ENCODE data around the gene EXOC4.

The EXOC4 gene

DNA sequence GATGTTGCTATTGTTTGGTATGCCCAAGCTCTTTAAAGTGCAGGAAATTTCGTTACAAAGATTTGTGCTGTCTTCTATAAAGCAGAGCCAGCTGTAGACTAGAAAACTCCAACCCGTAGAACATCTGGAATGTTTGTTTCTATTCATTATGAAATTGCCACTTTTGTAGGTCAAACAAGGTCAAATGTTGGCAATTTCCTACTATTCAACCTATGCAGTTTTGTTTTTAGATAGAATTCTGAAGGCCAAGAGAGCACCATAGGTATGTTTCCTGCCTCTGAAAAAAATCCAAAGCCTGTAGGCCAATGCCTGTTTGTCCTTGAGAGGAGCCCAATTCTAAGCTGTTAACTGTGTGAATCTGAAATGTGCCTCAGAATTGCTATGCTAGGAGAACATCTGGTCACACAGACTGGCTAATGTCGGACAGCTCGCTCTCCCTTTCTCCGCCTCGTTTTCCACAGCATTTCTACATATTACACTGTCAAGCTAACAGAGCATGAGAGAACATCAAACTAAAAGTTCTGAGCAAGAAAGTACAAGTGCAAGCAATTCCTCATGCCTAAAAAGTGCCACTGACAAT is 607.1 kb downstream of the EXOC4 start:
- Histone ChIP-seq H3K9me3 (ENCODE audit: control insufficient read depth, insufficient read depth, low read length) (no peaks in the 10 kb centered on the region), H3K9ac (ENCODE audit: low read depth, low read length) (no peak overlapping the region), H3K4me1 (ENCODE audit: insufficient read depth, low read length) (0 out of 2 replicates have a peak, but pooled peaks cover 6% of the 10 kb centered on the region), H3K36me3 (ENCODE audit: insufficient read depth, low read length) (no peaks in the 10 kb centered on the region)

DNA sequence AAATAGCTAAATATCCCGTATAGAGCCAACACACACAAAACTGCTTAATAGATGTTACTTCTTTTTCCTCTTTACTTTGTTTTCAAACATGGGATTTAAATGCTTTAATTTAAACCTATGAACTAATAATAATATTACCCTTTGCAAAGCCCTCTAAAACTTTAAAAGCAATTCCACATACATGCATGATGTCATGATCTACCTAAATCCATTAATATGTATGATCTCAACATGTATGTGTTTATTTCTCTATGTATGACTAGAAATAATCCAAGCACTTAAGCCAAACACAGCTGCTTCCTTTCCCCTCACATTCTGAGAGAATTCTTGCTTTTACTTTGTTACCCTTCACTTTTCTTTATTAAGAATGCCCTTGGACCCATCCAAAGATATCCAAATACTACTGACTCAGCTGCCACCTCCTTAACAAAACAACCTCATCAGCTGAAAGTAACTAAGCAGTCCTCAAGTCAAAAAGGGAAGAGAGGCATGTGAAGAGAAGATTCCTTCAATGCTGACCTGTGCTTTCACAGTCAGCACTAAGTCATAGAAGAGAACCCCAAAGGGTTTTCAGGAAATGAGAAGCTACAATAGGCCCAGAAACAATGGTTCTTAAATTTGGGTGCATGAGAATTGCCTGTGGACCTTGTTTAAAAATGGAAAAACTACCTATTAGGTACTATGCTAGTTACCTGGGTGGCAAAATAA is 607.9 kb downstream of the EXOC4 start:
- H3K36me3 ChIP-seq (ENCODE audit: insufficient read depth, low read length) = no peaks in the 10 kb centered on the region
- H3K9ac ChIP-seq (ENCODE audit: low read depth, low read length) = no peak overlapping the region
- H3K4me1 ChIP-seq (ENCODE audit: insufficient read depth, low read length) = 0 out of 2 replicates have a peak, but pooled peaks cover 6% of the 10 kb centered on the region
- no peaks in the 10 kb centered on the region for H3K9me3 ChIP-seq (ENCODE audit: control insufficient read depth, insufficient read depth, low read length)

DNA sequence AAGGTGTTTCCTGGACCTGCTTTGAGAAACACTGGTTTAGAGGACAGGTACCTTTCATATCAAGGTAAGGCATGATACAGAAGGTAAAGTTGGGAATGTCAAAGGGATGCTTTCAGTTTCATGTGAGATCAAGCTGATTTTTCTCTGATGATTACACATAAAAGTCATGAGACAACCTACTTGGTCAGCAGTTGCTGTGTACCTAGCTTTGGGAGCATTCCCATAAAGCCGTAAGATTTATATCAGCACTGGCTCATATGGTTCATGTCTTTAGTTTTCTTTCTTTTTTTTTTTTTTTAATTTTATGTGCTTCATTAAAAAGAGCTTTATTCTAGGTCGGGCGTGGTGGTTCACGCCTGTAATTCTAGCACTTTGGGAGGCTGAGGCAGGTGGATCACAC is 609.0 kb downstream of the EXOC4 start:
- Histone ChIP-seq H3K36me3 (ENCODE audit: insufficient read depth, low read length) (no peaks in the 10 kb centered on the region), H3K9me3 (ENCODE audit: control insufficient read depth, insufficient read depth, low read length) (no peaks in the 10 kb centered on the region), H3K9ac (ENCODE audit: low read depth, low read length) (no peak overlapping the region), H3K4me1 (ENCODE audit: insufficient read depth, low read length) (0 out of 2 replicates have a peak, but pooled peaks cover 6% of the 10 kb centered on the region)

DNA sequence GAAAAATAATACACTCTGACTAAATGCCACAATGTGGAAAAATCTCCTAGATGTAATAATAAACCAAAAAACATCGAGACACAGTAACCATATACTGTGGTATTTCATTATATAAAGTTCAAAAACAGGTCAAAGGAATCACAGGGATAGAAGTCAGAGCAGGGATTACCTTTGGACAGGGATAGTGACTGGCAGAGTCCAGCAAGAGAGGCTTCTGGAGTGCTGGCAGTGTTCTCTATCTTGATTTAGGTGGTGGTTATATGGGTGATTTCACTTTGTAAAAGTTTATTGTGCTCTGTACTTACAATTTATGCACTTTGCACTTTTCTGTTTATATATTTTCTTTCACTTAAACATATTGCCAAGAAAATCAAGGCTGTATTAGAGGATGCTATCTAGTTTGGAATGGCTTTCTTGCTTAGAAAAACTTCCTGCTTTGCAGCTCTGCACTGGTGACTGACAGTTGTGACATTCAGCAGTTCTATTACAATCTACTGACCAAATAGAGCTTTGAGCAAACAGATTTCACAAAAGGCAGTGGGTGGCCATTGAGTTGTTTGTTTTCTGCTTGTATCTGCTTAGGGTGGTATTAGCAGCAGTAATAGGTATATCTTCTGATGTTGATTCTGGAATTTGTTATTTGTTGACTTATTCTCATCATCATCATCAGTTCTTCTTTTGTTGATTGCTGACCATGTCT is 610.6 kb downstream of the EXOC4 start:
- Histone ChIP-seq H3K4me1 (ENCODE audit: insufficient read depth, low read length) (0 out of 2 replicates have a peak, but pooled peaks cover 6% of the 10 kb centered on the region), H3K9me3 (ENCODE audit: control insufficient read depth, insufficient read depth, low read length) (no peaks in the 10 kb centered on the region), H3K9ac (ENCODE audit: low read depth, low read length) (no peak overlapping the region), H3K36me3 (ENCODE audit: insufficient read depth, low read length) (no peaks in the 10 kb centered on the region)

DNA sequence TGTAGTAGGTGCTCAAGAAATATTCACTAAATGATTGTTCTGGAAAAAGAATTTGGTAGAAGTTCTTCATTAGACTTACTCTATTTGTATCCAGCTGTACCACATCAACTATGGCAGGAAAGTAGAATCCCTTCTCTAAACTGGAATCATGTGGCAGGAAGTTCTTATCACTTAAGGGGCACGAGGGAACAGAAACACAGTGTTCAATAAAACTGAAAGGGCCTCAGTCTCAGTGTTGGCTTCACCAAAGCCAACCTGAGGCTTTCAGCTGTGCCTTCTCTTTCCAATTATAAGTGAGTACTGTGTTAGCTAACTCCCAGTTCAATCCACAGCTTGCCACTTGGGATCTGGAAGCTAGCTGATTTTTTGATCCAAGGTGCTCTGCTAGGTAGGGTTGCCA is 616.7 kb downstream of the EXOC4 start:
- H3K9me3 ChIP-seq (ENCODE audit: control insufficient read depth, insufficient read depth, low read length) = no peaks in the 10 kb centered on the region
- H3K36me3 ChIP-seq (ENCODE audit: insufficient read depth, low read length) = no peaks in the 10 kb centered on the region
- no peak overlapping the region for H3K9ac ChIP-seq (ENCODE audit: low read depth, low read length)
- no peaks in the 10 kb centered on the region for H3K4me1 ChIP-seq (ENCODE audit: insufficient read depth, low read length)

DNA sequence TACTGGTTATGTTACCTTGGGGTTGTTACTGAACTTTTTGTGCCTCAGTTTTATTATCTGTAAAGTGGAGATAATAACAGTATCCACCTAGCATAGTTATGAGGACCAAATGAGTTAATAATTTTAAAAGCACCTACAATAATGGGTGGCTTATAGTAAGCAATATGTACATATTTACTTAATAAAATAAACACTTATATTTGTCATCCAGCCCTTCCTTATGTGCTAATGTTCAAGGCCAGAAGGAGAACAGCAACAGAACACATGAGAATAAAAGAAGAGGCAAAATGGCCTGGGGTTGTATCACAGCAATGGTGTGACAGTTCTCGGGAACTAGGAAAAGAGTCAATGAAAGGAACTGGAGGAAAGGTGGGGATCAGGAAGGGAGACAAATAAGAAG is 618.9 kb downstream of the EXOC4 start:
- Histone ChIP-seq H3K9me3 (ENCODE audit: control insufficient read depth, insufficient read depth, low read length) (no peaks in the 10 kb centered on the region), H3K9ac (ENCODE audit: low read depth, low read length) (no peak overlapping the region), H3K4me1 (ENCODE audit: insufficient read depth, low read length) (no peaks in the 10 kb centered on the region), H3K36me3 (ENCODE audit: insufficient read depth, low read length) (no peaks in the 10 kb centered on the region)

DNA sequence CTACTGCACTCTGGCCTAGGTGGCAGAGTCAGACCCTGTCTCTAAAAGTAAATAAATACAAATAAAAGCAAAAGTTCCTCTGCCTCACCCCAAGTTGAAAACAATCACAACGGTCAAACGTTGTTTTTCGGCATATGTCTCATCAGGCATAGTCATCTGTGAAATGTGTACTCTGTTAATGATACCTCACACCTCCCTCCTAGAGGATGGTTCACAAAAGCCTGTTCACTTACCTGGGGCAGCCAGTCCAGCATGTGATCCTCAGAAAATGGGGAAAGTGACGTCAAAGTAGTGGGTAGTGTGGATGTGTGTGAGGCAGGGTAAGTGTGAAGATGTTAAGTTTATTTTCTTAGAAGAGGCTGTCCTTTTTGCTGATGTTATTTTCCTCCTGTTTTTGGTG is 620.3 kb downstream of the EXOC4 start:
- Histone ChIP-seq H3K36me3 (ENCODE audit: insufficient read depth, low read length) (no peaks in the 10 kb centered on the region), H3K9ac (ENCODE audit: low read depth, low read length) (no peak overlapping the region), H3K9me3 (ENCODE audit: control insufficient read depth, insufficient read depth, low read length) (no peaks in the 10 kb centered on the region)

DNA sequence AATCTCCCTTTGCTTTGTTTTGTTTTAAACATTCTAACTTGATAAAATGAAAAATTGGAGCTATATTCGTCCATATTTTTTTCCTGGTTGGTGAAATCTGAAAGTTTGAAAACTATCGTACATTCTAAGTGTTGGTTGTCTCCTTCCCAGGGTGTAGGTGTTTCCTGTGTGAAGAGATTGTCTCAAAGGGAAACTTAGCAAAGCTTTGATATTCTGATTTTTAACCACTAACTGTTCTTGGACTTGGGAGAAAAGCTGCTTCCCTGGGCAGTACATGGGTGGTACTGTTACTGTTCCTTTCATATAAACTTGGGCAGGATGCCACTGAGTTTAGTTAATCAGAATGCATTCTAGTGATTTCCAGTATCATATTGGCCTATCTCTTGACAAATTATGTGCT is 620.8 kb downstream of the EXOC4 start:
- Histone ChIP-seq H3K36me3 (ENCODE audit: insufficient read depth, low read length) (no peaks in the 10 kb centered on the region), H3K9me3 (ENCODE audit: control insufficient read depth, insufficient read depth, low read length) (no peaks in the 10 kb centered on the region), H3K9ac (ENCODE audit: low read depth, low read length) (no peak overlapping the region), H3K4me1 (ENCODE audit: insufficient read depth, low read length) (no peaks in the 10 kb centered on the region)

More for the DNA sequence above, 620.3 kb downstream of the EXOC4 start:
- no peaks in the 10 kb centered on the region for H3K4me1 ChIP-seq (ENCODE audit: insufficient read depth, low read length)

DNA sequence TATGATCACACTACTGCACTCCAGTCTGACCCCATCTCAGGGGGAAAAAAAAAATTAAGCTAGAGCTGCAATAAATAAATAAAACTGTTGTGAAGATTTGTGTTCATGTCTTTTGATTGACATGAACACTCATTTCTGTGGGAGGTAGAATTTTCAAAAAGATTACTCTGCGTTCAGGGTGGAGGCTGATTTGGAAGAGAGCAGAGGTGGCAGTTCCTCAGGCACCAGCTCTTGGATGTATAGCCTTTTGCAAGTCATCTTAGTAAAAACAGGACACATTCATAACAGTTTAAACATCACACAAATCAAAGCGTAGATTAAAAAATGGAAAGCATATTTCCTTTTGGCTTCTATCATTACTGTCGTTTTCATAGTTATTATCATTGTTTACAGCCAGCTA is 630.7 kb downstream of the EXOC4 start:
- H3K4me1 ChIP-seq (ENCODE audit: insufficient read depth, low read length) = no peaks in the 10 kb centered on the region
- no peak overlapping the region for H3K9ac ChIP-seq (ENCODE audit: low read depth, low read length)
- H3K36me3 ChIP-seq (ENCODE audit: insufficient read depth, low read length) = no peaks in the 10 kb centered on the region
- no peaks in the 10 kb centered on the region for H3K9me3 ChIP-seq (ENCODE audit: control insufficient read depth, insufficient read depth, low read length)

DNA sequence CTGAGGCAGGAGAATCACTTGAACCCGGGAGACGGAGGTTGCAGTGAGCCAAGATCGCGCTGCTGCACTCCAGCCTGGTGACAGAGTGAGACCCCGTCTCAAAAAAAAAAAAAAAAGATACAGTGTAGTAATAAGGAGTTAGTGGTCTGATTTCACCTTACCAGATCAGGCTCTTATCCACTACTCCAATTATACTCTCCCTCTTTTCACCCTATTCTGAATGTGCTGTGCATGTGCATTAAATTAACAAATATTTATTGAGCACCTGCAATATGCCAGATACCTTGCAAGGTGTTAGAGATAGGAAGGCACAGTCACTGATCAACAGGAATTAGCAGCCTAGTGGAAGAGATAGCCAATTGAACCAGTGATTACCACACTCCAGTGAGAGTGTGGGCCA is 632.3 kb downstream of the EXOC4 start:
- Histone ChIP-seq H3K9ac (ENCODE audit: low read depth, low read length) (no peak overlapping the region), H3K9me3 (ENCODE audit: control insufficient read depth, insufficient read depth, low read length) (no peaks in the 10 kb centered on the region), H3K4me1 (ENCODE audit: insufficient read depth, low read length) (no peaks in the 10 kb centered on the region), H3K36me3 (ENCODE audit: insufficient read depth, low read length) (no peaks in the 10 kb centered on the region)

DNA sequence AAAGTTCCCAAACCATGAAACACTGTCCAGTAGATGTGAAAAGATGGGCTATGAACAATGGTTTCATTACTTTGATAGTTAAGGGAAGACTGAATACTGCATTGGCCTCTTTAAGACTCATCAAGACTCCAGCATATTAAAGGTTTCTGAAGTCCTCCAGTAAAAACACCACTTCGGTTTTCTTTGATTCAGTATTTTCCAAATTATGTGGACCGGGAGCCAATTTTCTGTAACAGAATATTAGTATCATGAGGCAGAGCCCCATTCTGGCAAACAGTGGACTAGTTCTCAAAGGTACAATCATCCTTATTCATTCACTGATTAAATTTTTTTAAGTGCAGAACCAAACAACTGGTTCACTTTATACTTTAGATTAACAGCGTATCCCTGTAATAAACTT is 633.2 kb downstream of the EXOC4 start:
- no peaks in the 10 kb centered on the region for H3K9me3 ChIP-seq (ENCODE audit: control insufficient read depth, insufficient read depth, low read length)
- H3K36me3 ChIP-seq (ENCODE audit: insufficient read depth, low read length) = no peaks in the 10 kb centered on the region
- no peaks in the 10 kb centered on the region for H3K4me1 ChIP-seq (ENCODE audit: insufficient read depth, low read length)
- no peak overlapping the region for H3K9ac ChIP-seq (ENCODE audit: low read depth, low read length)

DNA sequence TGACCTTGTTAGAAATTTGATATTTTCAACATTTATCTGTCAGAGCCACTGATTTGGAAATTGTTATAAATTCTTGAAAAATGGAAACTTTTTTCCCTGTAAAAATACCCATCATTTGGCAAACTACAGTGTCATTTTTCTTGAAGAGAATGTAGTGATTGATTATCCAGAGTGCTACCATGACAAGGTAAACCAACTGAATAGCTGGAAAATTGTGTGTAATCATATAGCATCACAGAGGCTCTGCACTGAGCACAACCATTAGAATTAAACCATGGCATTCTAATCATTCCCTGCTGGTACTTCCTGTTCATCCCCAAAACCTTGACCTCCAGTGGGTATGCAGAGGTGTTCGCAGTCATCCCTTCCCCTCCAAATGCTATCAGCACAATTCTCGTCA is 633.9 kb downstream of the EXOC4 start:
- Histone ChIP-seq H3K9me3 (ENCODE audit: control insufficient read depth, insufficient read depth, low read length) (no peaks in the 10 kb centered on the region), H3K36me3 (ENCODE audit: insufficient read depth, low read length) (no peaks in the 10 kb centered on the region), H3K9ac (ENCODE audit: low read depth, low read length) (no peak overlapping the region), H3K4me1 (ENCODE audit: insufficient read depth, low read length) (no peaks in the 10 kb centered on the region)

DNA sequence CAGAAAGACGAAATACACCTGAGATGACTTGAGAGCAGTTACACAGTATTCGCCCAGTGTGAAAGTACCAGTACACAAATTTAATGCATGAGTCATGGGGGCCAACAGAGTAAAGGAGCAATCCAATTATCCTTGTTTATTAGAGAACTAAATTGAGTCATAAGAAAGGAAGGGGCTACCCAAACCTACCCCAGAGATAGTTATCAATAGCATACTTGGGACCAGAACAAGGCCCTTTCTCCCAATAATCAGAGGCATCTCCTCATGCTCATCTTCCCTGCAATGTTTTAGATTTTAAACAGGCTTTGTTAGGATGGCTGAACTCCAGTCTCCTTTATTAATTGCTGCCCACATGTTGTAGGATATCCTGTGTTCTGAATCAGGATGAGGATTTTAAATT is 634.6 kb downstream of the EXOC4 start:
- no peaks in the 10 kb centered on the region for H3K4me1 ChIP-seq (ENCODE audit: insufficient read depth, low read length)
- no peak overlapping the region for H3K9ac ChIP-seq (ENCODE audit: low read depth, low read length)
- no peaks in the 10 kb centered on the region for H3K36me3 ChIP-seq (ENCODE audit: insufficient read depth, low read length)
- H3K9me3 ChIP-seq (ENCODE audit: control insufficient read depth, insufficient read depth, low read length) = no peaks in the 10 kb centered on the region

DNA sequence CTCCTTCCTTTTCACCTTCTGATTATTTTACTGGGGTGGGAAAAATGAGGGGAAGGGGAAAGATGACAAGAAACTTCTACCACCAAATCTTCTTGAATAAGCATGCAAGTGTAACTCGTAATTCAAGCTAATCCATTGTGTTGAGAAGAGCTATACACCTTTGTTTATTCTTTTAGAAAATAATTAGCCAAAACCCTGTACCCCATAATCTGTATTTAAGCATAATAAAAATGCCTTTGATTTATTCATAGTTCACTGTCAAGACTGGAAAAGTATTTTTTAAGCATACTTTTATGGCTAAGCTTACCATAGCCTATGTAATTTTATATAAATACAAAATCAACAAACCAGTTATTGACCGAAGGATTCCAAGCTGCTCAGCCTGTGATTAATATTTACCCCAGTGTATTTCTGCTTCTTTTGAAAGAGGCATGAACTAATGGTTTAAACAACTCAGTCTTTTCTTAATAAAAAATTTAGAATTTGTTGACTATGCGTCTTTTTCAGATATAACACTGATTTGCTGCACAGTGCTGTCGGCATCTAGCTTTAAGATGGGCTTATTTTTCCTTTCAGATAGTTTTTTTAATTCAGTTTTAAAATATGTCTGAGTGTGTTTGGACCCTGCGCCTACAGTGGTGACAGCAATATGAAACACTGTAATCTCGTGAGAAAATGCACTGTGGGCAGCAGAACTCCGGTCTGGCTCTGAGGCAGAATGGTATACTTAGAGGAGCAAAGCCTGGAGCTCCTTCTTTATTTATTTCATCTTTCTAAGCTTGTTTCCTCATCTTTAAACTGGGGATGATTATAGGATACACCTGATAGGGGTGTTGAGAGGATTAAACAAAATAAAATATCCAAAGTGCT is 635.4 kb downstream of the EXOC4 start:
- Histone ChIP-seq H3K36me3 (ENCODE audit: insufficient read depth, low read length) (no peaks in the 10 kb centered on the region), H3K4me1 (ENCODE audit: insufficient read depth, low read length) (no peaks in the 10 kb centered on the region), H3K9me3 (ENCODE audit: control insufficient read depth, insufficient read depth, low read length) (no peaks in the 10 kb centered on the region), H3K9ac (ENCODE audit: low read depth, low read length) (no peak overlapping the region)

Measured in ES-I3 (cell line).